Endothelial cell of umbilical vein (primary cell): ENCODE data around the gene CSNK1A1. TPM values are rescaled to one million over a fixed set of nuclear protein-coding genes. Genes with fewer than 3 reads are reported as not detected.
"Not testable (repeated sequence)": the region's sequence is repeated elsewhere in the genome, so short reads cannot be mapped to it uniquely, and the experiment has no call there.

ENCODE experiments used
- BruUV-seq: library from RNA; stranded (reverse); fragments of 400-500 nt; replicated peaks from 2 replicates; lab custom pipeline; 2021; lab: Mats Ljungman, UMichigan
- CTCF ChIA-PET: fragments of 300-600, 350-600 bp; sonication (Branson Sonifier 250); formaldehyde crosslinking; loops from one replicate; lab custom pipeline; 2021; ENCODE audit warnings: antibody characterized with exemption, inconsistent platforms; lab: Charles Lee
- POLR2A ChIA-PET: fragments of 300-600, 350-600 bp; sonication (Branson Sonifier 250); formaldehyde crosslinking; loops from one replicate; lab custom pipeline; 2021; ENCODE audit warnings: antibody characterized with exemption, inconsistent platforms; lab: Charles Lee
- DNase-seq: peaks from one replicate; pipeline ENCODE4 v3.0.0-alpha.2; 2011; ENCODE audit warnings: low read depth, low spot score
- FAIRE-seq: peaks from 2 replicates; lab custom pipeline; 2011; peaks lifted over from hg19 to GRCh38; lab: Jason Lieb, UNC
- H2AFZ ChIP-seq: 2 replicates; pipeline ENCODE4 v1.6.0; 2012; ENCODE audit warnings: low read depth, low read length, control low read depth, inconsistent platforms
- H3K27ac ChIP-seq: 2 replicates; pipeline ENCODE4 v1.5.1; 2011; ENCODE audit warnings: low read depth, mild to moderate bottlenecking, control low read depth, low read length, moderate library complexity; ENCODE audit not compliant: insufficient read depth
- H3K27me3 ChIP-seq, 2 experiments: 2 replicates each; pipeline versions ENCODE4 v1.6.0 to v1.6.1; 2011; ENCODE audit warnings: low read length in 2 of 2, mixed read lengths in 1 of 2; ENCODE audit not compliant: control insufficient read depth in 2 of 2, insufficient read depth in 2 of 2
- H3K36me3 ChIP-seq, 2 experiments: 2 replicates in 1 of 2; 3 replicates in 1 of 2; pipeline ENCODE4 v1.5.1; 2011; ENCODE audit warnings: low read length in 2 of 2, mild to moderate bottlenecking in 1 of 2, moderate library complexity in 1 of 2; ENCODE audit not compliant: control insufficient read depth in 2 of 2, insufficient read depth in 2 of 2; ENCODE audit errors: extremely low read depth in 1 of 2
- H3K4me1 ChIP-seq: 3 replicates; pipeline ENCODE4 v1.5.1; 2011; ENCODE audit warnings: mild to moderate bottlenecking, low read length; ENCODE audit not compliant: control insufficient read depth, insufficient read depth; ENCODE audit errors: extremely low read depth
- H3K4me2 ChIP-seq: 2 replicates; pipeline ENCODE4 v1.6.1; 2011; ENCODE audit warnings: low read length, control low read depth, mixed read lengths; ENCODE audit not compliant: insufficient read depth
- H3K4me3 ChIP-seq, 3 experiments: fragments of 200-600 bp in 1 of 3; sonication (generic), shearing (Covaris generic) in 1 of 3; replicated peaks in 1 of 3; 2 replicates each; pipeline ENCODE4 v1.5.1; 2011 to 2016; ENCODE audit warnings: control low read depth in 3 of 3, low read length in 3 of 3, mild to moderate bottlenecking in 2 of 3, inconsistent platforms in 1 of 3, low read depth in 1 of 3, moderate library complexity in 1 of 3; ENCODE audit not compliant: insufficient read depth in 1 of 3
- H3K79me2 ChIP-seq: 2 replicates; pipeline ENCODE4 v1.6.0; 2012; ENCODE audit warnings: low read length, inconsistent platforms; ENCODE audit not compliant: control insufficient read depth, insufficient read depth
- H3K9ac ChIP-seq: replicated peaks from 2 replicates; pipeline ENCODE3; 2011; ENCODE audit warnings: low read length, control low read depth; ENCODE audit not compliant: insufficient read depth; ENCODE audit errors: extremely low read depth
- H3K9me1 ChIP-seq: replicated peaks from 3 replicates; pipeline ENCODE4 v1.6.0; 2011; ENCODE audit warnings: mild to moderate bottlenecking, low read length; ENCODE audit not compliant: control insufficient read depth, insufficient read depth; ENCODE audit errors: extremely low read depth
- H3K9me3 ChIP-seq: replicated peaks from 2 replicates; pipeline ENCODE4 v1.5.1; 2012; ENCODE audit warnings: low read length, inconsistent platforms; ENCODE audit not compliant: control insufficient read depth, insufficient read depth
- H4K20me1 ChIP-seq: replicated peaks from 2 replicates; pipeline ENCODE3; 2011; ENCODE audit warnings: mild to moderate bottlenecking, low read length; ENCODE audit not compliant: control insufficient read depth, insufficient read depth; ENCODE audit errors: extremely low read depth
- FOS ChIP-seq: IDR thresholded peaks from 2 replicates; pipeline ENCODE4 v1.6.1; 2011; ENCODE audit warnings: mild to moderate bottlenecking, low read length, moderate library complexity, borderline replicate concordance; ENCODE audit not compliant: insufficient read depth
- GATA2 ChIP-seq: IDR thresholded peaks from 2 replicates; pipeline ENCODE4 v1.7.0; 2011; ENCODE audit warnings: low read depth, mild to moderate bottlenecking, moderate library complexity, mixed read lengths, low read length; ENCODE audit not compliant: insufficient read length, insufficient read depth
- JUN ChIP-seq: IDR thresholded peaks from 2 replicates; pipeline ENCODE4 v1.6.1; 2011; ENCODE audit warnings: borderline replicate concordance, low read depth; ENCODE audit not compliant: insufficient read length, insufficient read depth
- POLR2AphosphoS5 ChIP-seq: IDR thresholded peaks from 2 replicates; pipeline ENCODE4 v1.6.1; 2012; ENCODE audit warnings: low read depth, mild to moderate bottlenecking, control low read depth, low read length, moderate library complexity; ENCODE audit not compliant: insufficient read depth
- dilution Hi-C: fragments of 300-500 bp; cut with MboI; formaldehyde crosslinking; loops from one replicate; pipeline ENCODE4 v1.15.0; 2019; ENCODE audit warnings: low sequenced_read_pairs; ENCODE audit not compliant: extremely low pct_ligation_motif_present
- intact Hi-C: fragments of 100-400 bp; cut with micrococcal nuclease; formaldehyde crosslinking; loops from one replicate; pipeline ENCODE4 v1.10.0; 2022
- polyA plus RNA-seq, 4 experiments: library from polyadenylated mRNA; depleted of rRNA in 3 of 4; stranded (reverse) in 3 of 4; unstranded in 1 of 4; fragments of >200 nt; gene quantifications; 2 replicates each; pipeline versions ENCODE4 v1.2.1 to v1.2.3, GENCODE V29; 2011 to 2012; ENCODE audit warnings: missing spikeins in 1 of 4
- total RNA-seq: library from RNA; stranded (reverse); gene quantifications from 2 replicates; pipeline ENCODE4 v1.2.3, GENCODE V29; 2021
- TF ChIP-seq, protein P1 (sequence below), 2 donors: IDR thresholded peaks; 1 replicate in 1 of 2; 2 replicates in 1 of 2; pipeline ENCODE4 v1.5.1; 2011; ENCODE audit warnings: low read length in 2 of 2, mild to moderate bottlenecking in 2 of 2, moderate library complexity in 2 of 2, control low read depth in 1 of 2, inconsistent platforms in 1 of 2, low read depth in 1 of 2; ENCODE audit not compliant: insufficient read depth in 1 of 2; ENCODE audit errors: extremely low read depth in 1 of 2
- TF ChIP-seq, protein P2 (sequence below): IDR thresholded peaks from 2 replicates; pipeline ENCODE4 v1.6.1; 2011; ENCODE audit not compliant: insufficient read depth, insufficient read length

The CSNK1A1 gene
- total and polyA plus RNA-seq, 2 donors (not counting 3 experiments of a cell fraction or from before 2014, with no cell fraction given): 74.1 to 253 TPM

DNA sequence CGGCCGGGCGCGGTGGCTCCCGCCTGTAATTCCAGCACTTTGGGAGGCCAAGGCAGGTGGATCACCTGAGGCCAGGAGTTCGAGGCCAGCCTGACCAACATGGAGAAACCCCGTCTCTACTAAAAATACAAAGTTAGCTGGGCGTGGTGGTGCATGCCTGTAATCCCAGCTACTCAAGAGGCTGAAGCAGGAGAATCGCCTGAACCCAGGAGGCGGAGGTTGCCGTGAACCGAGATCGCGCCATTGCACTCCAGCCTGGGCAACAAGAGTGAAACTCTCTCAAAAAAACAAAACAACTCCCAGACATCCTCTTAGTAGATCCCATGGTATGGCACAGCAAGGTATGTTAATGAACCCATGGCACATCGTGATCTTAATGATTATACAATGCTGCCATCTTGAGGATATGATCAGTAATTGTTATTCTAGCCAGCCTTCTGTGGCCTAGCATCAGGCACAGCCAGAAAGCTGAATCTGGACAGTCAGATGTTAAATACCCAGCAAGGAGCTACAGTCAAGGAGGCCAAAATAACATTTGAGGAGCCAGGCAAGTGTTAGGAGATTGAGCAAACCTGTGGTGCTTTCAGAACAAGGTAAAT is 13.4 kb upstream of the CSNK1A1 start:
- DNase-seq: peak; percentile 80
- H4K20me1 ChIP-seq, H3K9me1 ChIP-seq, H3K36me3 ChIP-seq, H3K9me3 ChIP-seq, H3K27me3 ChIP-seq, BruUV-seq, dilution Hi-C loops, H2AFZ ChIP-seq, H3K4me3 ChIP-seq, H3K9ac ChIP-seq, H3K4me2 ChIP-seq, H3K79me2 ChIP-seq: not testable (repeated sequence)
- intact Hi-C loops: loop anchor here (1.0 to 10.0 kb wide), 7 partner anchors 17 to 500 kb away; partner anchors contain the start of genes ARHGEF37 and SH3TC2
- TF ChIP-seq, protein P1, sequence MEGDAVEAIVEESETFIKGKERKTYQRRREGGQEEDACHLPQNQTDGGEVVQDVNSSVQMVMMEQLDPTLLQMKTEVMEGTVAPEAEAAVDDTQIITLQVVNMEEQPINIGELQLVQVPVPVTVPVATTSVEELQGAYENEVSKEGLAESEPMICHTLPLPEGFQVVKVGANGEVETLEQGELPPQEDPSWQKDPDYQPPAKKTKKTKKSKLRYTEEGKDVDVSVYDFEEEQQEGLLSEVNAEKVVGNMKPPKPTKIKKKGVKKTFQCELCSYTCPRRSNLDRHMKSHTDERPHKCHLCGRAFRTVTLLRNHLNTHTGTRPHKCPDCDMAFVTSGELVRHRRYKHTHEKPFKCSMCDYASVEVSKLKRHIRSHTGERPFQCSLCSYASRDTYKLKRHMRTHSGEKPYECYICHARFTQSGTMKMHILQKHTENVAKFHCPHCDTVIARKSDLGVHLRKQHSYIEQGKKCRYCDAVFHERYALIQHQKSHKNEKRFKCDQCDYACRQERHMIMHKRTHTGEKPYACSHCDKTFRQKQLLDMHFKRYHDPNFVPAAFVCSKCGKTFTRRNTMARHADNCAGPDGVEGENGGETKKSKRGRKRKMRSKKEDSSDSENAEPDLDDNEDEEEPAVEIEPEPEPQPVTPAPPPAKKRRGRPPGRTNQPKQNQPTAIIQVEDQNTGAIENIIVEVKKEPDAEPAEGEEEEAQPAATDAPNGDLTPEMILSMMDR (IDR thresholded peaks at IDR 0.05; ENCODE audit: extremely low read depth in 1 of 2, insufficient read depth in 1 of 2, low read depth in 1 of 2, low read length in 2 of 2): peak in 1 of 2 donors; percentile 44
- ChIA-PET POLR2A (interaction anchor here (1.3 kb wide), 1 partner anchor 189 kb away, joined by 3 read pairs; no protein-coding TSS in a partner anchor), CTCF (interaction anchor here (0.5 to 5.3 kb wide), 40 partner anchors 9 to 423 kb away, joined by 3 to 71 read pairs (median 4); partner anchors contain the start of genes ABLIM3, ARHGEF37, CSNK1A1 and IL17B)
- FAIRE-seq: peak; percentile 89
- Histone ChIP-seq H3K27ac (peak overlapping the region; percentile 71), H3K4me1 (peaks cover 39% of the 10 kb centered on the region)

DNA sequence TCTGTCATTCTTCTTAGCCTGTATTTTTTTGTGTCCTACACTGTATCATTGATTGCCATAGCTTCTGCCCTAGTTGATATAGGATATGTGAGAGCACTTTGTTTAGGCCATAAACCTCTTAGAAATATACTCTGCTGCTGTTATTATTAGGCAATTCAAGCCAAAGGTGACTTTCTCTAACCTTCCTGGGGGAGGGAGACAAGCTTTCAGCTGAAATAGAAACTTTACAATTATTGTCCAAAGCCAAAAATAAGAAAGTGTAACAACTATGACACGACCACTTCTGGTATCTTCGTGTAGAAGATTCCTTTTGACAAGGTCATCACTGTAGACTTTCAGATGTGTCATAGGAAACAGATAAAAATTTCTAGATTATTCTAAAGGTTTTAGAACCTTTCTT is 12.2 kb upstream of the CSNK1A1 start:
- no peaks in the 10 kb centered on the region for H3K27me3 ChIP-seq
- no peaks in the 10 kb centered on the region for H3K79me2 ChIP-seq
- no peak for FAIRE-seq
- H3K36me3 ChIP-seq: no peaks in the 10 kb centered on the region
- no peak for DNase-seq
- H3K9ac ChIP-seq: peak overlapping the region; percentile 2
- no peaks in the 10 kb centered on the region for H3K9me3 ChIP-seq
- H3K27ac ChIP-seq: peak overlapping the region; percentile 71
- peak overlapping the region; percentile 17 for H2AFZ ChIP-seq
- no peak overlapping the region for H3K4me3 ChIP-seq
- dilution Hi-C loops (no loop called here), intact Hi-C loops (loop anchor here (2.0 to 10.0 kb wide), 4 partner anchors 253 to 499 kb away; partner anchors contain the start of gene SH3TC2)
- ChIA-PET CTCF (interaction anchor here (0.8 to 3.6 kb wide), 16 partner anchors 12 to 298 kb away, joined by 3 to 40 read pairs (median 10); partner anchors contain the start of gene CSNK1A1), POLR2A (interaction anchor here (3.0 kb wide), 1 partner anchor 13 kb away, joined by 34 read pairs; the partner anchor contains the start of gene CSNK1A1)
- TF ChIP-seq GATA2 (no peak), POLR2AphosphoS5 (no peak), JUN (no peak), FOS (peak; percentile 11)
- TF ChIP-seq, protein P2, sequence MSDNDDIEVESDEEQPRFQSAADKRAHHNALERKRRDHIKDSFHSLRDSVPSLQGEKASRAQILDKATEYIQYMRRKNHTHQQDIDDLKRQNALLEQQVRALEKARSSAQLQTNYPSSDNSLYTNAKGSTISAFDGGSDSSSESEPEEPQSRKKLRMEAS: no peak
- no TSS peak for BruUV-seq
- H4K20me1 ChIP-seq: no peaks in the 10 kb centered on the region
- H3K4me2 ChIP-seq: peak overlapping the region; percentile 19
- no peaks in the 10 kb centered on the region for H3K9me1 ChIP-seq
- H3K4me1 ChIP-seq: peaks cover 39% of the 10 kb centered on the region
